Muscle layer of duodenum (tissue), 2 donors: ENCODE results near the gene SND1.
A peak's percentile ranks its signal among the peaks of the same experiment; 100 is the strongest.

Experiments
- H3K27ac ChIP-seq: one replicate; pipeline ENCODE4 v1.7.0; 2013; ENCODE audit warnings: mild to moderate bottlenecking, low read length
- H3K27me3 ChIP-seq: one replicate; pipeline ENCODE4 v1.7.0; 2013; ENCODE audit warnings: low read depth, mild to moderate bottlenecking, control low read depth, low read length
- H3K36me3 ChIP-seq, 2 donors: one replicate each; pipeline ENCODE4 v1.7.0; 2013; ENCODE audit warnings: low read length in 2 of 2, control low read depth in 1 of 2, mild to moderate bottlenecking in 1 of 2; ENCODE audit not compliant: insufficient read depth in 2 of 2, control insufficient read depth in 1 of 2
- H3K4me1 ChIP-seq, 2 donors: one replicate each; pipeline ENCODE4 v1.7.0; 2013; ENCODE audit warnings: low read length in 2 of 2, mild to moderate bottlenecking in 2 of 2, control low read depth in 1 of 2, moderate library complexity in 1 of 2; ENCODE audit not compliant: insufficient read depth in 2 of 2, control insufficient read depth in 1 of 2
- H3K4me3 ChIP-seq, 2 donors: one replicate each; pipeline ENCODE4 v1.7.0; 2013; ENCODE audit warnings: low read length in 2 of 2, low read depth in 1 of 2, mild to moderate bottlenecking in 1 of 2
- H3K9me3 ChIP-seq, 2 donors: one replicate each; pipeline ENCODE4 v1.7.0; 2013; ENCODE audit warnings: low read length in 2 of 2, control low read depth in 1 of 2, mild to moderate bottlenecking in 1 of 2; ENCODE audit not compliant: control insufficient read depth in 1 of 2
- donor health status: healthy.

The SND1 gene

GRCh38 chr7:128022631-128023532 lies 370.9 kb downstream of the SND1 start:
- H3K4me1 ChIP-seq: no peaks in the 10 kb centered on the region
- no peaks in the 10 kb centered on the region for H3K27me3 ChIP-seq
- H3K36me3 ChIP-seq: peaks cover 0 to 8% of the 10 kb centered on the region in 2 donors
- H3K9me3 ChIP-seq: no peaks in the 10 kb centered on the region
- H3K4me3 ChIP-seq: no peak overlapping the region
- H3K27ac ChIP-seq: no peak overlapping the region

DNA sequence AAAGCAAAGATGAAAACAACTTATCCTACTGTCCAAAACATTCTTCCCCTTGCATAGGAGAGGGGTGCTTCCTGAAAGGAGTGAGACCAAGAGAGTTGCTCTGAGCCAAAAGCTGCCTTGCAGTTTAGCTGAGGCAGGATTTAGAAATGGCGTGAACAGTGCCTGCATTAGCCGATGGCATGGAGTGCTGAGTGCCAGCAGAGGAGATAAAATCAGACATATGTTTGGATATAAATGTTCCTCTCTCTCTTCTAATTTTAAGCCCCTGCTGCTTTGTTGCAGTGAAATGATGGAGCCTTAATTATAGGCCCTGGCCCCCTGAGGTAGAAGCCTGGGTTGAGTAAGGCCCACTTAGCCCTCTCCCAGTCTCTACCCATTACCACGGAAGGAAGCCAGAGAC lies 372.2 kb downstream of the SND1 start:
- H3K9me3 ChIP-seq: no peaks in the 10 kb centered on the region
- H3K27ac ChIP-seq: no peak overlapping the region
- no peaks in the 10 kb centered on the region for H3K4me1 ChIP-seq
- H3K27me3 ChIP-seq: no peaks in the 10 kb centered on the region
- H3K4me3 ChIP-seq: no peak overlapping the region
- peaks cover 6 to 8% of the 10 kb centered on the region in 2 donors for H3K36me3 ChIP-seq

DNA sequence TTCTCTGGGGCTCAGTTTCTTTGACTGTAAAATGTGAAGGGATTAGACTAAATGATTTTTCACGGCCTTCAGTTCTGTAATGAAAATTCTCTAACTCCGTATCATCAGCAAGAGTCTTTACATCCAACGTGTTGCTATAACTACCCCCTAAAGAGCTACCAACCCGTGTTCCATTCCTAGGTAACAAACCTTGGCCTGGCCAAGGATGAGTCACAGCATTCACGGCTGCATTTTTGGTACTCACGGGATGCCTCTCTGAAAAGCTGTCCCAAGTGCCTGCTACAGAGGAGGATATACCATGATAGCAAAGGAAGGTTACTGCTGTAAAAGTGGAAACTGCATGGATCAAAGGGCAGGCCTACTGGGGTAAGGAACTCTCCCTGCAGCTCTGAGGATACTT lies 373.4 kb downstream of the SND1 start:
- H3K27ac ChIP-seq: no peak overlapping the region
- no peak overlapping the region for H3K4me3 ChIP-seq
- no peaks in the 10 kb centered on the region for H3K9me3 ChIP-seq
- peaks cover 0 to under 1% of the 10 kb centered on the region in 2 donors for H3K4me1 ChIP-seq
- H3K27me3 ChIP-seq: no peaks in the 10 kb centered on the region
- H3K36me3 ChIP-seq: peaks cover 5 to 12% of the 10 kb centered on the region in 2 donors

- Histone ChIP-seq H3K27ac (no peak overlapping the region), H3K9me3 (no peaks in the 10 kb centered on the region), H3K4me1 (peaks cover 0 to 5% of the 10 kb centered on the region in 2 donors), H3K4me3 (no peak overlapping the region), H3K27me3 (no peaks in the 10 kb centered on the region), H3K36me3 (peaks cover under 1 to 12% of the 10 kb centered on the region in 2 donors)
Measured at GRCh38 chr7:128025819-128026218, 373.8 kb downstream of the SND1 start.

DNA sequence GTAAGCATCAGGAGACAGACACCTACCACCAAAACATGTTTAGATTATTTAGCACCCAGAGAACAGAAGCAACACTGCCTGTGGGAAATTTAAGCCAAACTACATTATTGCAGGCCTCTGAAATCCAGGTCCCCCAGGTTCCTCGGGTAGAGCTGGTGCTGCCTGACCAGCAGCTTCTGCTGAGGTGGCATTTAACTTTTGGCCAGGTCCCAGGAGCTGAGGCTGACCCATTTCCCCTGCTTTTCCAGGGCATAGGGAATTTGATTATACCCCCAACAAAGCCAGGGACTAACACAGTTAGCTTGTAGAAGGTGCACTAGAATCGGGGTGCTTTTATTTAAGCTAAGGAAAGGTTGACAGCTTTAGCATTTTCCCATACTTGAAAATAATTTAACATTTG lies 374.6 kb downstream of the SND1 start:
- peaks cover 0 to 5% of the 10 kb centered on the region in 2 donors for H3K4me1 ChIP-seq
- H3K27ac ChIP-seq: no peak overlapping the region
- H3K27me3 ChIP-seq: no peaks in the 10 kb centered on the region
- peaks cover 0 to 12% of the 10 kb centered on the region in 2 donors for H3K36me3 ChIP-seq
- H3K4me3 ChIP-seq: no peak overlapping the region
- no peaks in the 10 kb centered on the region for H3K9me3 ChIP-seq

DNA sequence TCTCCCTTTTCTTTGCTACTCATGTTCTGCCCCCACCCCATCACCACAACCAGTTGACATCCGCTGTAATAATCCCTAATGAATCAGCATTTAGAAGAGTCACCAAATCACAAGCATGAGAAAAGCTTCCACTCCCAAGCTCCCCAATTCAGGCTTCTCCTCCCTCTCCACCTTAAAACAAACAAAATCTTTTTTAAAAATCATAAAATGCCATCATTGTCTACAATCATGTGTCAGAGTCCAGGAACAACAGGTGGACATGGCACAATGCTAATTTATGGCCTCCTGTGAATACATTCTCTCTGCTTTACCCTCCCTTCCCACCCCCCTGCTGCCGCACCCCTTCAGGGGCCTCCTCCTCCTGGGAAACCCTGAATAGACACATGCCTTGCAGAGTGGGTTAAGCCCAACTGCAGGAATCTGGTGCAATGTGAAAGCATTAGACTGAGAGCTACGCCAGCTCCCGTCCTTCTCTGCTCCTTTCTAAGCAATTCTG lies 375.5 kb downstream of the SND1 start:
- peaks cover 0 to 6% of the 10 kb centered on the region in 2 donors for H3K4me1 ChIP-seq
- H3K27ac ChIP-seq: no peak overlapping the region
- H3K27me3 ChIP-seq: no peaks in the 10 kb centered on the region
- no peaks in the 10 kb centered on the region for H3K9me3 ChIP-seq
- no peak overlapping the region for H3K4me3 ChIP-seq
- H3K36me3 ChIP-seq: peaks cover 0 to 12% of the 10 kb centered on the region in 2 donors

GRCh38 chr7:128029405-128029995 lies 377.5 kb downstream of the SND1 start:
- H3K36me3 ChIP-seq: peaks cover 0 to 12% of the 10 kb centered on the region in 2 donors
- H3K27ac ChIP-seq: no peak overlapping the region
- no peak overlapping the region for H3K4me3 ChIP-seq
- no peaks in the 10 kb centered on the region for H3K27me3 ChIP-seq
- H3K4me1 ChIP-seq: peaks cover 0 to 12% of the 10 kb centered on the region in 2 donors
- H3K9me3 ChIP-seq: no peaks in the 10 kb centered on the region

DNA sequence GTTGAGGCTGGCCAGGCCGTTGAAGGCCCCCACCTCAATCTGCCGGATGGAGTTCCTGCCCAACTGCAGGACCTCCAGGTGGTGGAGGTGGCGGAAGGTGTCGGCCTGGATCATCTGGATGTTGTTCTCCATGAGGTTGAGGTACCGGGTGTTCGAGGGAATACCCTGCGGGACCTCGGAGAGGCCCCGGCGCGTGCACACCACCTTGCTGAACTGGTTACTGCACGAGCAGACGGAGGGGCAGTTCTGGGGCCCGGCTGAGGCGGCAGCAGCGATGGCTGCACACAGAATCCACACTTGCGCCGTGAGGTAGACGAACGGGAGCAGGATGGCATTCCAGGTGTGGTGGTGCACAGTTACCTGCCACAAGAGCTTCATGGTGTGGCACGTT lies 378.3 kb downstream of the SND1 start:
- no peak overlapping the region for H3K27ac ChIP-seq
- H3K4me3 ChIP-seq: peak overlapping the region in 1 of 2 donors; percentile 65

DNA sequence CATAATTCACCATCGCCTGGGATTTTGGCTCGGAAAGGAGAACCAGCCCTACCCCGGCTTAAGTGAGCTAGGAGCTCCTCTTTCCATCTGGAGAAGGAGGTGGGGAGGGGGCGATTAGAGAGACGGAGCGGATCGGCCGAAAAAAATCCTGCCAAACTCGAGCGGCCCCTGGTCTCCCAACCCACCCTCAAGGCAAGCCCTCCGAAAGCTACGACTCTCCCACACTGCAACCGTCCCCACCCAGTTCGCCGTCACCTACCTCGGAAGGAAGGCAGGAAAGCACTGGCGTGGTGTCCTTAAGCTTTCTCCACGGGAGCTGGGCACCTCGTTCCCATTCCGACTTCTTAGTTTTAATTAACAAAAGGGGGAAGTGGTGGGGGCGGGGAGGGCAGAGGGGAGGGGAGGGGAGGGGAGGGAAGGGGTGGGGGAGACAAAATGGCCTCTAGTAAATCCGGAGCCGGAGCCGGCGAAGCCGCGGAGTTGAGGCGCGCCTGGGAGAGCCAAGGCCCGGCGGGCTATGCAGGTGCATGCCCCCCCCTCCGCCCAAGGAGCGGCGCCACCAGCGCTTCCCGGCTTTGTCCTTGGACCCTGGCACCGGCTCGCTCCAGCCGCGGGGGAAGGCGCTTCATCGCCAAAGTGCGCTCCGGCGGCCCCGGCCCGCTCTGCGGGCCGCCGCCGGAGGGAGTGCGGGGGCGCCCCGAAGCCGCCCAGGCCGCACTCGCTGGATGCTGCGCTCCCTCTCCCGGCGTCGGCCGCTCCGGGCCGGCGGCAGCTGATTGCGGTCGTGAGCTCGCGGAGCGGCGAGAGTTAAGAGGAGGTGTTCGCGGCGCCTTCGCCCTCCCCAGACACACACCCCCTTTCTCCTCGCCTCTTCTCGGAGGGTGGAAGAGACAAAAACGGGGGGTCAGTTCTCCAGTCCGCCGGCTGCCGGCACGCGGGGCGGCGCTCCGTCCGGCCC lies 378.9 kb downstream of the SND1 start, which contains the start of gene LRRC4:
Gene LRRC4, minus strand, starts transcription at position 784 of the 958 bp plus-strand sequence. CDS start 797 bp downstream, outside the sequence.
- peaks cover 0 to 12% of the 10 kb centered on the region in 2 donors for H3K36me3 ChIP-seq
- H3K4me3 ChIP-seq: peak within 1 kb of the TSS; percentile 24 to 65
- peaks cover 3 to 12% of the 10 kb centered on the region in 2 donors for H3K4me1 ChIP-seq
- no peaks in the 10 kb centered on the region for H3K27me3 ChIP-seq
- no peaks in the 10 kb centered on the region for H3K9me3 ChIP-seq
- no peak within 1 kb of the TSS for H3K27ac ChIP-seq

More for the DNA sequence above, 378.3 kb downstream of the SND1 start:
- peaks cover 3 to 12% of the 10 kb centered on the region in 2 donors for H3K4me1 ChIP-seq
- no peaks in the 10 kb centered on the region for H3K27me3 ChIP-seq
- peaks cover 0 to 12% of the 10 kb centered on the region in 2 donors for H3K36me3 ChIP-seq
- no peaks in the 10 kb centered on the region for H3K9me3 ChIP-seq

- H3K27ac ChIP-seq: no peak overlapping the region
- H3K4me3 ChIP-seq: peak overlapping the region in 1 of 2 donors; percentile 65
Measured at GRCh38 chr7:128031901-128032604, 380.1 kb downstream of the SND1 start.

More at GRCh38 chr7:128031901-128032604, 380.1 kb downstream of the SND1 start:
- H3K36me3 ChIP-seq: peaks cover 0 to 12% of the 10 kb centered on the region in 2 donors
- no peaks in the 10 kb centered on the region for H3K9me3 ChIP-seq
- no peaks in the 10 kb centered on the region for H3K27me3 ChIP-seq
- peaks cover 3 to 12% of the 10 kb centered on the region in 2 donors for H3K4me1 ChIP-seq
